Measurements from ENCODE around the gene EIF4EBP3. TPM values are rescaled to one million over a fixed set of nuclear protein-coding genes. Genes with fewer than 3 reads are reported as not detected.

EIF4EBP3 gene
- total and polyA plus RNA-seq, 9 of the 15 experiments (the other 6 are each of a cell fraction or from before 2014, with no cell fraction given) = 1.3 to 7.5 (median 3.8) TPM

GRCh38 chr5:140557136-140557805, 9.8 kb downstream of the EIF4EBP3 start, which contains the start of gene SRA1 (continued):
- TF ChIP-seq BRF2 (IDR thresholded peaks at IDR 0.05; ENCODE audit: borderline replicate concordance, insufficient read depth, insufficient read length) (no peak), ZNF77 (CRISPR knock-in tag; IDR thresholded peaks at IDR 0.05) (no peak), ELF1 (tag; IDR thresholded peaks at IDR 0.05) (peak; percentile 75), ZNF23 (CRISPR knock-in tag; IDR thresholded peaks at IDR 0.05) (no peak), DDX20 (tag; IDR thresholded peaks at IDR 0.05; ENCODE audit: low read depth) (no peak), FOS (IDR thresholded peaks at IDR 0.05; ENCODE audit: extremely low read depth, insufficient read length) (no peak), ID3 (CRISPR knock-in tag; IDR thresholded peaks at IDR 0.05) (no peak), ID3 (tag; IDR thresholded peaks at IDR 0.05) (0 out of 2 replicates have a peak, but pooled peaks have one; percentile 27), SRSF1 (IDR thresholded peaks at IDR 0.05; ENCODE audit: low read depth, low read length) (no peak), ASH1L (IDR thresholded peaks at IDR 0.05; ENCODE audit: borderline replicate concordance, low read depth, partially characterized antibody) (no peak), EWSR1 (IDR thresholded peaks at IDR 0.05; ENCODE audit: borderline replicate concordance, low read depth, partially characterized antibody) (no peak), ZNF764 (CRISPR knock-in tag; IDR thresholded peaks at IDR 0.05; ENCODE audit: low read depth) (0 out of 2 replicates have a peak, but pooled peaks have one; percentile 10), ZNF668 (CRISPR knock-in tag; IDR thresholded peaks at IDR 0.05) (no peak), ZNF143 (CRISPR knock-in tag; IDR thresholded peaks at IDR 0.05) (no peak; the same call in 1 of the 2 replicates), ZNF224 (CRISPR knock-in tag; IDR thresholded peaks at IDR 0.05) (no peak), NR2F6 (CRISPR knock-in tag; IDR thresholded peaks at IDR 0.05) (0 out of 2 replicates have a peak, but pooled peaks have one; percentile 26), ZFPM2 (CRISPR knock-in tag; IDR thresholded peaks at IDR 0.05) (peak; percentile 45; the same call in 1 of the 2 replicates), CLOCK (CRISPR knock-in tag; IDR thresholded peaks at IDR 0.05; ENCODE audit: borderline replicate concordance) (no peak), ZBTB17 (CRISPR knock-in tag; IDR thresholded peaks at IDR 0.05) (peak; percentile 86), VEZF1 (CRISPR knock-in tag; IDR thresholded peaks at IDR 0.05) (peak; percentile 30; the same call in 1 of the 2 replicates), CHCHD3 (CRISPR knock-in tag; IDR thresholded peaks at IDR 0.05) (no peak), TCF3 (CRISPR knock-in tag; IDR thresholded peaks at IDR 0.05) (0 out of 2 replicates have a peak, but pooled peaks have one; percentile 17), ZNF134 (CRISPR knock-in tag; conservative IDR thresholded peaks at IDR 0.05) (no peak), HEY1 (CRISPR knock-in tag; IDR thresholded peaks at IDR 0.05; ENCODE audit: borderline replicate concordance) (no peak)
